ENCODE measurements around the gene ZNF213.

The ZNF213 gene

GRCh38 chr16:3088925-3089716 lies 45.7 kb upstream of the ZNF213 start:
- DNase-seq (ENCODE audit: low spot score): peak; percentile 10
- TF ChIP-seq CTCF (IDR thresholded peaks at IDR 0.05; ENCODE audit: extremely low read depth, missing control alignments): no peak

GRCh38 chr16:3089717-3090592 lies 44.9 kb upstream of the ZNF213 start:
- no peak for TF ChIP-seq CTCF (IDR thresholded peaks at IDR 0.05; ENCODE audit: extremely low read depth, missing control alignments)
- peak; percentile 25 for DNase-seq (ENCODE audit: low spot score)

GRCh38 chr16:3091551-3091950 lies 43.3 kb upstream of the ZNF213 start:
- DNase-seq (ENCODE audit: low spot score): peak; percentile 18
- no peak for TF ChIP-seq CTCF (IDR thresholded peaks at IDR 0.05; ENCODE audit: extremely low read depth, missing control alignments)

GRCh38 chr16:3092501-3092941 lies 42.3 kb upstream of the ZNF213 start:
- no peak for TF ChIP-seq CTCF (IDR thresholded peaks at IDR 0.05; ENCODE audit: extremely low read depth, missing control alignments)
- DNase-seq (ENCODE audit: low spot score): peak; percentile 8

GRCh38 chr16:3094289-3095027 lies 40.4 kb upstream of the ZNF213 start:
- TF ChIP-seq CTCF (IDR thresholded peaks at IDR 0.05; ENCODE audit: extremely low read depth, missing control alignments): peak; percentile 54
- DNase-seq (ENCODE audit: low spot score): peak; percentile 86

- peak; percentile 93 for DNase-seq (ENCODE audit: low spot score)
- TF ChIP-seq CTCF (IDR thresholded peaks at IDR 0.05; ENCODE audit: extremely low read depth, missing control alignments): peak; percentile 6
Measured at GRCh38 chr16:3095869-3096268, 39.0 kb upstream of the ZNF213 start.

Data from GM20000 (cell line).